ENCODE data around the gene METTL22. TPM values are rescaled to one million over a fixed set of nuclear protein-coding genes. Genes with fewer than 3 reads are reported as not detected.
A peak's percentile ranks its signal among the peaks of the same experiment; 100 is the strongest.

Gene METTL22
- total and polyA plus RNA-seq, 8 donors, result 8.8 to 186 (median 23.4) TPM

- Histone ChIP-seq H3K27me3 (no peaks in the 10 kb centered on the region), H3K27ac (no peak overlapping the region)
- intact Hi-C loops (cut with DNase I; ENCODE audit: low total_unique reads), result no loop called here
These were observed 54.0 kb downstream of the METTL22 start for GRCh38 chr16:8675183-8676159.

GRCh38 chr16:8676160-8676547, 54.7 kb downstream of the METTL22 start:
- no peak for DNase-seq
- intact Hi-C loops (cut with DNase I; ENCODE audit: low total_unique reads), result no loop called here
- 71 to 94% (median 78%) methylated on average over 3 to 5 of the region's 5 CpGs for WGBS, 5 donors
- no peak for TF ChIP-seq EP300 (IDR thresholded peaks at IDR 0.05)
- no peak for TF ChIP-seq CTCF (IDR thresholded peaks at IDR 0.05)
- TF ChIP-seq POLR2A (IDR thresholded peaks at IDR 0.05), result no peak
- TF ChIP-seq POLR2AphosphoS5 (IDR thresholded peaks at IDR 0.05), result no peak
- peaks cover 13 to 34% (median 20%) of the 10 kb centered on the region in 4 donors for H3K4me1 ChIP-seq
- H3K27ac ChIP-seq, result no peak overlapping the region
- H3K4me3 ChIP-seq, result no peak overlapping the region
- no peaks in the 10 kb centered on the region for H3K27me3 ChIP-seq
- no peaks in the 10 kb centered on the region for H3K36me3 ChIP-seq
- no peaks in the 10 kb centered on the region for H3K9me3 ChIP-seq

More at GRCh38 chr16:8675183-8676159, 54.0 kb downstream of the METTL22 start:
- Histone ChIP-seq H3K4me1 (peaks cover 13 to 34% (median 20%) of the 10 kb centered on the region in 4 donors), H3K9me3 (no peaks in the 10 kb centered on the region), H3K4me3 (peak overlapping the region; percentile 60 to 85 (median 74)), H3K36me3 (peaks cover 0 to 3% (median under 1%) of the 10 kb centered on the region in 4 donors)
- 60 to 78% (median 69%) methylated on average over 13 of the region's 13 CpGs for WGBS, 5 donors
- no peak for TF ChIP-seq CTCF (IDR thresholded peaks at IDR 0.05)
- no peak for TF ChIP-seq POLR2A (IDR thresholded peaks at IDR 0.05)
- TF ChIP-seq EP300 (IDR thresholded peaks at IDR 0.05), result no peak
- no peak for TF ChIP-seq POLR2AphosphoS5 (IDR thresholded peaks at IDR 0.05)
- DNase-seq, result peak in 1 of 2 donors; percentile 54

DNA sequence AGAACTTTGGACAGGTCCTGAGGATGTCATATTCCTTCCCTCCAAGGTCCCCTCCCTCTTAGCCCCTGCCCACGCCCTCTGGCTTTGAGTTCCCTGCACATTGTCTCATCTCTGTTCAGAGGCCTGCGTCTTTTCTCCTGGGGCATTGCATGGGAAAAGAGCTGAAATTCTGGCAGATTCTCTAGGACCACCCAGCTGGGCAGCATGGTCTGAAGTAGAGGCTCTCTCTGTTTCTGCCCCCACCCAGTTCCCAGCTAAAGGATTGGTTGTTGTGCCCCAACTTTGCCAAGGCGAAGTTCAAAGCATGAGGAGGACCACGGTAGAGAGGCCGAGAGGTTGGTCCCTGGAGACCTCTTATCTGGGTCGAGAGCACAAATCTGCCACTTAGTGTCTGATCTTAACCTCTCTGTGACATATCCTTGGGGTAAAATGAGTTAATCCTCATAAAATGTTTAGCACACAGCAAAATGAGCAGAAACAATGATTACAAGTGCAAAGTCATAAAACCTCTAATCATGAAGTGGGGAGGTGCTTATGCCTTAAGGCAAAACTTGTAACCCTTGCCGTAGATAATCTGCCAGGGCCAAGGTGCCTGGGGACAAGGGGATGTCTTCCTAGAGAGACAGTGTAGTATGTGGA, 55.4 kb downstream of the METTL22 start:
- no peaks in the 10 kb centered on the region for H3K36me3 ChIP-seq
- intact Hi-C loops (cut with DNase I; ENCODE audit: low total_unique reads), result no loop called here
- no peaks in the 10 kb centered on the region for H3K27me3 ChIP-seq
- no peak overlapping the region for H3K27ac ChIP-seq
- DNase-seq, result no peak
- no peaks in the 10 kb centered on the region for H3K9me3 ChIP-seq
- no peak for TF ChIP-seq EP300 (IDR thresholded peaks at IDR 0.05)
- no peak overlapping the region for H3K4me3 ChIP-seq
- peaks cover 13 to 34% (median 20%) of the 10 kb centered on the region in 4 donors for H3K4me1 ChIP-seq
- WGBS, 5 donors, result 82 to 96% (median 93%) methylated on average over 7 of the region's 7 CpGs

- no peak for DNase-seq
- Histone ChIP-seq H3K4me3 (no peak overlapping the region), H3K36me3 (no peaks in the 10 kb centered on the region), H3K4me1 (peaks cover 13 to 34% (median 20%) of the 10 kb centered on the region in 4 donors), H3K9me3 (no peaks in the 10 kb centered on the region), H3K27ac (no peak overlapping the region), H3K27me3 (no peaks in the 10 kb centered on the region)
- WGBS, 5 donors, result 83 to 96% (median 91%) methylated on average over 5 of the region's 5 CpGs
- intact Hi-C loops (cut with DNase I; ENCODE audit: low total_unique reads), result no loop called here
- TF ChIP-seq POLR2AphosphoS5 (IDR thresholded peaks at IDR 0.05), result no peak
These were observed 56.0 kb downstream of the METTL22 start for GRCh38 chr16:8677481-8677880.

DNA sequence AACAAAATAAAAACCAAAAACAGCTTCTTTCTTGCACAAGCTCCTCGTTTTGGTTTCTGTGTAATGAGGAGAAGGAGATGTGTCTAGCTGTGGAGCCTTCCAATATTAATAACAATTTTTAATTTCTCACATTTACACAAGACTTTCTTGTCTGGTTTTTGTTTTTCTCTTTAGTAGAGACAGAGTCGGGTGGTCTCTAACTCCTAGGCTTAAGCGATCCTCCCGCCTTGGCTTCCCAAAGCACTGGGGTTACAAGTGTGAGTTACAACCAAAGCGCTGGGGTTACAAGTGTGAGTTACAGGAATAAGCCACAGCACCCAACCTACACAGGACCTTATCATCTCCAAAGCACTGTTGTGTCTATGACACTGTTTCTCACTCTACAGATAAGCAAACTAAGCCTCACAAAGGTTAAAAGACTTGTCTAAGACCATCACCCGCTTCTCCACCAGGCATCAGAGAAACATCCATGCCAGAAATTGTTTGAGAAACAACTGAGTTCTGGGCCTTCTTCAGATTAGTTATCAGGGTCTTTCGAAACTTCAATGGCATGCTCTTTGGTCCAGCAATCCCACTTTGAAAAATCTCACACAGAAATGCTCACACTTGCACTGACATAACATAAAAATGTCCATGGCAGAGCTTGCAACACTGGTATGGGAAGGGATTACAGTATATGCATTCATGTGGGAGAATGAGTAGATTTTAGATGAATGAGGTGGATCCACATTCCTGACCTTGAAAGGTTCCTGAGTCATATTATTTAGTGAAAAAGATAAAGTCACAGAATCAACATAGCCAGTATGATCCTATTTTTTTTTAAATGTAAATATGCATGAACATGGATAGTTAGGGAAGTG, 56.8 kb downstream of the METTL22 start:
- peaks cover 13 to 34% (median 20%) of the 10 kb centered on the region in 4 donors for H3K4me1 ChIP-seq
- intact Hi-C loops (cut with DNase I; ENCODE audit: low total_unique reads), result no loop called here
- 87 to 93% (median 89%) methylated on average over 7 of the region's 7 CpGs for WGBS, 5 donors
- peak in 1 of 2 donors; percentile 38 for DNase-seq
- no peaks in the 10 kb centered on the region for H3K27me3 ChIP-seq
- H3K36me3 ChIP-seq, result no peaks in the 10 kb centered on the region
- H3K4me3 ChIP-seq, result no peak overlapping the region
- TF ChIP-seq POLR2A (IDR thresholded peaks at IDR 0.05) (no peak), EP300 (IDR thresholded peaks at IDR 0.05) (no peak), CTCF (IDR thresholded peaks at IDR 0.05) (no peak), POLR2AphosphoS5 (IDR thresholded peaks at IDR 0.05) (no peak)
- H3K9me3 ChIP-seq, result no peaks in the 10 kb centered on the region
- no peak overlapping the region for H3K27ac ChIP-seq
